ENCODE data around the gene RNF222. TPM values are rescaled to one million over a fixed set of nuclear protein-coding genes. Genes with fewer than 3 reads are reported as not detected.

Gene RNF222
- total and polyA plus RNA-seq, 10 of the 15 experiments (the other 5 are each of a cell fraction or from before 2014, with no cell fraction given) = not detected

GRCh38 chr17:8426802-8427201 lies 29.2 kb upstream of the RNF222 start (continued):
- TF ChIP-seq E4F1 (IDR thresholded peaks at IDR 0.05; ENCODE audit: borderline replicate concordance, partially characterized antibody) (no peak), TAF1 (IDR thresholded peaks at IDR 0.05; ENCODE audit: borderline replicate concordance, low read depth, low read length) (no peak)

- intact Hi-C loops (cut with micrococcal nuclease; ENCODE audit: unreplicated experiment) = no loop called here
- WGBS (ENCODE audit: insufficient coverage, insufficient replicate concordance, low lambda C conversion rate, missing lambda C conversion rate) = 1% methylated on average over 6 of the region's 6 CpGs
- H3K4me3 ChIP-seq = no peak overlapping the region
- no TSS peak for BruUV-seq (replicated peaks)
- H3K27ac ChIP-seq (ENCODE audit: control insufficient read depth, insufficient read depth) = no peak overlapping the region
- ATAC-seq (no peak), DNase-seq (ENCODE audit: low read depth, low spot score) (no peak), FAIRE-seq (no peak)
- ChIA-PET POLR2A (interaction anchor here (0.6 kb wide), 1 partner anchor 432 kb away, joined by 4 read pairs; no protein-coding TSS in a partner anchor), CTCF (interaction anchor here (1.4 to 1.8 kb wide), 2 partner anchors 16 to 321 kb away, joined by 4 to 5 read pairs; no protein-coding TSS in a partner anchor), SMC1A (ENCODE audit: uncharacterized antibody, unreplicated experiment) (interaction anchor here (1.7 kb wide), 1 partner anchor 16 kb away, joined by 5 read pairs; no protein-coding TSS in a partner anchor), RAD21 (ENCODE audit: unreplicated experiment) (no interaction called here)
- no peak overlapping the region for H2AFZ ChIP-seq (ENCODE audit: control insufficient read depth, low read depth, low read length)
- H3K27me3 ChIP-seq (replicated peaks in 1 of 2; ENCODE audit: control insufficient read depth in 2 of 2, insufficient read depth in 2 of 2, low read length in 1 of 2) = peaks cover 0 to 4% of the 10 kb centered on the region in 2 experiments; a peak in 2 of 4 replicates
- in situ Hi-C loops (cut with MboI) = no loop called here
- H4K20me1 ChIP-seq (ENCODE audit: control insufficient read depth, insufficient read depth) = no peaks in the 10 kb centered on the region
- H3K4me1 ChIP-seq (ENCODE audit: control insufficient read depth, insufficient read depth, low read length) = no peaks in the 10 kb centered on the region
- H3K9ac ChIP-seq (ENCODE audit: control insufficient read depth, insufficient read depth, low read length) = no peak overlapping the region
- H3K9me3 ChIP-seq (replicated peaks; ENCODE audit: control insufficient read depth, insufficient read depth, low read length) = no peaks in the 10 kb centered on the region
- no peak overlapping the region for H3K4me2 ChIP-seq (ENCODE audit: control insufficient read depth, insufficient read depth)
- no peaks in the 10 kb centered on the region for H3K36me3 ChIP-seq (ENCODE audit: control insufficient read depth in 2 of 2, insufficient read depth in 2 of 2, low read length in 1 of 2)
- no peaks in the 10 kb centered on the region for H3K79me2 ChIP-seq (ENCODE audit: control insufficient read depth, insufficient read depth, low read length)
- TF ChIP-seq POU2F2 (IDR thresholded peaks at IDR 0.05; ENCODE audit: borderline replicate concordance, low read depth, low read length) (no peak), SMAD5 (IDR thresholded peaks at IDR 0.05; ENCODE audit: low read depth) (no peak), PRDM15 (CRISPR knock-in tag; IDR thresholded peaks at IDR 0.05) (no peak), ZSCAN29 (IDR thresholded peaks at IDR 0.05) (no peak), RAD21 (IDR thresholded peaks at IDR 0.05; ENCODE audit: insufficient read depth, low read depth, low read length) (no peak), E2F8 (IDR thresholded peaks at IDR 0.05; ENCODE audit: low read depth, partially characterized antibody) (no peak), PBX3 (IDR thresholded peaks at IDR 0.05; ENCODE audit: insufficient replicate concordance, low read depth, low read length) (no peak), KAT2A (conservative IDR thresholded peaks at IDR 0.05; ENCODE audit: control insufficient read depth, low read depth, low read length) (no peak), MTA2 (IDR thresholded peaks at IDR 0.05; ENCODE audit: low read depth) (no peak)
Observed at GRCh38 chr17:8426094-8426720, 28.6 kb upstream of the RNF222 start.
